ENCODE measurements around the gene N4BP2. TPM values are rescaled to one million over a fixed set of nuclear protein-coding genes. Genes with fewer than 3 reads are reported as not detected.

The N4BP2 gene
- total and polyA plus RNA-seq, 4 donors = 1.8 to 33.6 (median 5.9) TPM

- WGBS, 2 donors = 79 to 82% methylated on average over 3 of the region's 3 CpGs
- no peak overlapping the region for H3K9ac ChIP-seq (ENCODE audit: insufficient read depth in 1 of 2, low read length in 2 of 2)
- H3K4me3 ChIP-seq = no peak overlapping the region
- peaks cover 0 to 7% (median 1%) of the 10 kb centered on the region in 4 donors for H3K36me3 ChIP-seq (ENCODE audit: control insufficient read depth in 4 of 4, insufficient read depth in 4 of 4, low read length in 4 of 4)
- H3K9me3 ChIP-seq (ENCODE audit: control insufficient read depth in 4 of 4, insufficient read depth in 3 of 4, low read length in 3 of 4) = no peaks in the 10 kb centered on the region
- DNase-seq = peak; percentile 30 to 59 (median 48)
- H3K27me3 ChIP-seq (ENCODE audit: control insufficient read depth in 3 of 3, insufficient read depth in 3 of 3, low read length in 2 of 3) = no peaks in the 10 kb centered on the region
- H3K4me1 ChIP-seq (ENCODE audit: control insufficient read depth in 5 of 5, insufficient read depth in 5 of 5, low read length in 5 of 5) = no peaks in the 10 kb centered on the region
- peak; percentile 66 for ATAC-seq (ENCODE audit: insufficient read depth, low FRiP score)
- peak; percentile 79 for TF ChIP-seq CTCF (IDR thresholded peaks at IDR 0.05; ENCODE audit: control extremely low read depth, extremely low read depth)
- no peak overlapping the region for H3K27ac ChIP-seq (ENCODE audit: low read depth in 1 of 2, low read length in 1 of 2)
These were observed 93.3 kb downstream of the N4BP2 start for GRCh38 chr4:40149960-40150385.

GRCh38 chr4:40150932-40151331, 94.3 kb downstream of the N4BP2 start:
- Histone ChIP-seq H3K4me3 (no peak overlapping the region), H3K9ac (ENCODE audit: insufficient read depth in 1 of 2, low read length in 2 of 2) (no peak overlapping the region), H3K27ac (ENCODE audit: low read depth in 1 of 2, low read length in 1 of 2) (no peak overlapping the region), H3K4me1 (ENCODE audit: control insufficient read depth in 5 of 5, insufficient read depth in 5 of 5, low read length in 5 of 5) (no peaks in the 10 kb centered on the region), H3K27me3 (ENCODE audit: control insufficient read depth in 3 of 3, insufficient read depth in 3 of 3, low read length in 2 of 3) (no peaks in the 10 kb centered on the region), H3K36me3 (ENCODE audit: control insufficient read depth in 4 of 4, insufficient read depth in 4 of 4, low read length in 4 of 4) (peaks cover 0 to 7% (median 1%) of the 10 kb centered on the region in 4 donors), H3K9me3 (ENCODE audit: control insufficient read depth in 4 of 4, insufficient read depth in 3 of 4, low read length in 3 of 4) (no peaks in the 10 kb centered on the region)
- no peak for TF ChIP-seq CTCF (IDR thresholded peaks at IDR 0.05; ENCODE audit: control extremely low read depth, extremely low read depth)
- ATAC-seq (ENCODE audit: insufficient read depth, low FRiP score) (no peak), DNase-seq (peak in 2 of 3 donors; percentile 26 to 52)
- WGBS, 2 donors = 77 to 89% methylated on average over 3 of the region's 3 CpGs

GRCh38 chr4:40152637-40153036, 96.0 kb downstream of the N4BP2 start:
- H3K9ac ChIP-seq (ENCODE audit: insufficient read depth in 1 of 2, low read length in 2 of 2) = no peak overlapping the region
- no peak for ATAC-seq (ENCODE audit: insufficient read depth, low FRiP score)
- DNase-seq = no peak
- no peaks in the 10 kb centered on the region for H3K4me1 ChIP-seq (ENCODE audit: control insufficient read depth in 5 of 5, insufficient read depth in 5 of 5, low read length in 5 of 5)
- no peak for TF ChIP-seq CTCF (IDR thresholded peaks at IDR 0.05; ENCODE audit: control extremely low read depth, extremely low read depth)
- H3K36me3 ChIP-seq (ENCODE audit: control insufficient read depth in 4 of 4, insufficient read depth in 4 of 4, low read length in 4 of 4) = peaks cover 0 to 7% (median 1%) of the 10 kb centered on the region in 4 donors
- H3K27me3 ChIP-seq (ENCODE audit: control insufficient read depth in 3 of 3, insufficient read depth in 3 of 3, low read length in 2 of 3) = no peaks in the 10 kb centered on the region
- no peak overlapping the region for H3K4me3 ChIP-seq
- WGBS, 2 donors = 44 to 75% methylated on average over 4 of the region's 4 CpGs
- no peaks in the 10 kb centered on the region for H3K9me3 ChIP-seq (ENCODE audit: control insufficient read depth in 4 of 4, insufficient read depth in 3 of 4, low read length in 3 of 4)
- H3K27ac ChIP-seq (ENCODE audit: low read depth in 1 of 2, low read length in 1 of 2) = no peak overlapping the region

- Histone ChIP-seq H3K36me3 (ENCODE audit: control insufficient read depth in 4 of 4, insufficient read depth in 4 of 4, low read length in 4 of 4) (peaks cover 0 to 3% (median 2%) of the 10 kb centered on the region in 4 donors), H3K9ac (ENCODE audit: insufficient read depth in 1 of 2, low read length in 2 of 2) (no peak overlapping the region), H3K27me3 (ENCODE audit: control insufficient read depth in 3 of 3, insufficient read depth in 3 of 3, low read length in 2 of 3) (no peaks in the 10 kb centered on the region), H3K27ac (ENCODE audit: low read depth in 1 of 2, low read length in 1 of 2) (no peak overlapping the region), H3K4me3 (no peak overlapping the region), H3K9me3 (ENCODE audit: control insufficient read depth in 4 of 4, insufficient read depth in 3 of 4, low read length in 3 of 4) (no peaks in the 10 kb centered on the region), H3K4me1 (ENCODE audit: control insufficient read depth in 5 of 5, insufficient read depth in 5 of 5, low read length in 5 of 5) (no peaks in the 10 kb centered on the region)
- 25 to 63% methylated on average over 4 of the region's 4 CpGs for WGBS, 2 donors
- DNase-seq = no peak
- ATAC-seq (ENCODE audit: insufficient read depth, low FRiP score) = no peak
- TF ChIP-seq CTCF (IDR thresholded peaks at IDR 0.05; ENCODE audit: control extremely low read depth, extremely low read depth) = no peak
These were observed 100.8 kb downstream of the N4BP2 start for GRCh38 chr4:40157436-40157835.

All from lung (tissue), 12 donors.